HuH-7.5 (cell line): Measurements from ENCODE around the gene PRSS22.

Source experiments
- DNase-seq: peaks from one replicate; pipeline ENCODE4 v3.0.0; 2011; ENCODE audit warnings: low spot score

The PRSS22 gene

GRCh38 chr16:2816751-2817339 lies 41.1 kb downstream of the PRSS22 start, which contains the start of gene PRSS21:
Gene PRSS21, plus strand, starts transcription at chr16:2817237. Its CDS starts 32 bp downstream, at chr16:2817269.
- DNase-seq, result no peak

GRCh38 chr16:2815299-2815771 lies 42.6 kb downstream of the PRSS22 start:
- DNase-seq, result no peak

- no peak for DNase-seq
These were observed 43.2 kb downstream of the PRSS22 start for GRCh38 chr16:2814551-2815298.

- DNase-seq, result no peak
These were observed 44.2 kb downstream of the PRSS22 start for GRCh38 chr16:2813771-2814221.

- no peak for DNase-seq
These were observed 46.1 kb downstream of the PRSS22 start for GRCh38 chr16:2811703-2812471.

GRCh38 chr16:2810651-2811050 lies 47.3 kb downstream of the PRSS22 start:
- no peak for DNase-seq

- DNase-seq, result no peak
These were observed 48.7 kb downstream of the PRSS22 start for GRCh38 chr16:2809149-2809760.

GRCh38 chr16:2808181-2808580 lies 49.8 kb downstream of the PRSS22 start:
- no peak for DNase-seq

GRCh38 chr16:2806286-2806685 lies 51.7 kb downstream of the PRSS22 start:
- DNase-seq, result no peak

- DNase-seq, result no peak
These were observed 53.2 kb downstream of the PRSS22 start for GRCh38 chr16:2804728-2805127.

- DNase-seq, result no peak
These were observed 54.3 kb downstream of the PRSS22 start for GRCh38 chr16:2803545-2804195.
